Peyer's patch (tissue), 4 donors: ENCODE data around the gene HCST. TPM values are rescaled to one million over a fixed set of nuclear protein-coding genes. Genes with fewer than 3 reads are reported as not detected.

Source experiments
- DNase-seq, 3 donors: peaks; one replicate each; pipeline ENCODE4 v3.0.0-alpha.2; 2017 to 2019
- H3K27ac ChIP-seq, 4 donors: fragments of 200-600 bp; sonication (generic); one replicate each; pipeline ENCODE4 v1.5.1; 2016 to 2019
- H3K27me3 ChIP-seq, 2 donors: fragments of 200-600 bp; sonication (generic); one replicate each; pipeline ENCODE4 v1.5.1; 2019
- H3K36me3 ChIP-seq, 3 donors: fragments of 200-600 bp; sonication (generic); one replicate each; pipeline ENCODE4 v1.5.1; 2016 to 2019
- H3K4me1 ChIP-seq, 4 donors: fragments of 200-600 bp; sonication (generic); one replicate each; pipeline ENCODE4 v1.5.1; 2016 to 2019
- H3K4me3 ChIP-seq, 4 donors: fragments of 200-600 bp; sonication (generic); 1 replicate in 3 of 4; 2 replicates in 1 of 4; pipeline ENCODE4 v1.5.1; 2016 to 2019; ENCODE audit warnings: mild to moderate bottlenecking in 1 of 4
- H3K9me3 ChIP-seq, 4 donors: fragments of 200-600 bp; sonication (generic); one replicate each; pipeline ENCODE4 v1.5.1; 2016 to 2019; ENCODE audit warnings: mild to moderate bottlenecking in 1 of 4
- POLR2A ChIP-seq, 2 donors: fragments of 450-650 bp; IDR thresholded peaks; one replicate each; pipeline ENCODE4 v1.5.1; 2017; ENCODE audit warnings: antibody characterized with exemption in 2 of 2, mild to moderate bottlenecking in 2 of 2, moderate library complexity in 2 of 2
- total RNA-seq, 4 donors: library from RNA; depleted of rRNA; stranded (reverse); fragments of >200 nt; gene quantifications; one replicate each; pipeline ENCODE4 v1.1.0, GENCODE V29; 2016
- TF ChIP-seq, protein P1 (sequence below), 6 experiments: fragments of 450-650 bp in 4 of 6; fragments of 200-600 bp in 2 of 6; sonication (generic) in 1 of 6; IDR thresholded peaks; one replicate each; pipeline ENCODE4 v1.5.1; 2017 to 2019; ENCODE audit warnings: antibody characterized with exemption in 6 of 6, mild to moderate bottlenecking in 3 of 6, moderate library complexity in 1 of 6

Gene HCST
- total RNA-seq, 4 donors from 2014 or later: 9.7 TPM; not detected in 3

DNA sequence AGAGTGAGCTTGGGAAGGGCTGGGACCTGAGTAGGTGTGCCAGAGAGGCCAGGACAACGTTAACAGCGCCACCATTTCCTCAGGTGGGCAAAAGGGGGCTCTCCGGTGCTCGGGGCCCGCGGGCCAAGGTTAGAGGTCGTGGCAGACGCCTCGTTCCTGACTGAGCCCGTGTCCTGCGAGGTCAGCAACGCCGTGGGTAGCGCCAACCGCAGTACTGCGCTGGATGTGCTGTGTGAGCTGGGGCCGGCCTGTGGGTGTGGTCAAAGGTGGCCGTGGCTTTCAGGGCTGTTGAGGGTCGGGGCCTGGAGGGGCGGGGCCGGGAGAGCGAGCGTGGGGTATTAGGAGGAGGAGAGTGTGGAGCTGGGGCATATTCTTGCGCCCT is 41.9 kb upstream of the HCST start:
- H3K27ac ChIP-seq: no peak overlapping the region
- no peaks in the 10 kb centered on the region for H3K36me3 ChIP-seq
- peaks cover 0 to 21% of the 10 kb centered on the region in 2 donors for H3K27me3 ChIP-seq
- H3K4me3 ChIP-seq: no peak overlapping the region
- no peaks in the 10 kb centered on the region for H3K9me3 ChIP-seq
- no peak for DNase-seq
- peaks cover 0 to 14% (median 5%) of the 10 kb centered on the region in 4 donors for H3K4me1 ChIP-seq
- TF ChIP-seq, protein P1, sequence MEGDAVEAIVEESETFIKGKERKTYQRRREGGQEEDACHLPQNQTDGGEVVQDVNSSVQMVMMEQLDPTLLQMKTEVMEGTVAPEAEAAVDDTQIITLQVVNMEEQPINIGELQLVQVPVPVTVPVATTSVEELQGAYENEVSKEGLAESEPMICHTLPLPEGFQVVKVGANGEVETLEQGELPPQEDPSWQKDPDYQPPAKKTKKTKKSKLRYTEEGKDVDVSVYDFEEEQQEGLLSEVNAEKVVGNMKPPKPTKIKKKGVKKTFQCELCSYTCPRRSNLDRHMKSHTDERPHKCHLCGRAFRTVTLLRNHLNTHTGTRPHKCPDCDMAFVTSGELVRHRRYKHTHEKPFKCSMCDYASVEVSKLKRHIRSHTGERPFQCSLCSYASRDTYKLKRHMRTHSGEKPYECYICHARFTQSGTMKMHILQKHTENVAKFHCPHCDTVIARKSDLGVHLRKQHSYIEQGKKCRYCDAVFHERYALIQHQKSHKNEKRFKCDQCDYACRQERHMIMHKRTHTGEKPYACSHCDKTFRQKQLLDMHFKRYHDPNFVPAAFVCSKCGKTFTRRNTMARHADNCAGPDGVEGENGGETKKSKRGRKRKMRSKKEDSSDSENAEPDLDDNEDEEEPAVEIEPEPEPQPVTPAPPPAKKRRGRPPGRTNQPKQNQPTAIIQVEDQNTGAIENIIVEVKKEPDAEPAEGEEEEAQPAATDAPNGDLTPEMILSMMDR (IDR thresholded peaks at IDR 0.05): no peak
- no peak for TF ChIP-seq POLR2A (IDR thresholded peaks at IDR 0.05)

DNA sequence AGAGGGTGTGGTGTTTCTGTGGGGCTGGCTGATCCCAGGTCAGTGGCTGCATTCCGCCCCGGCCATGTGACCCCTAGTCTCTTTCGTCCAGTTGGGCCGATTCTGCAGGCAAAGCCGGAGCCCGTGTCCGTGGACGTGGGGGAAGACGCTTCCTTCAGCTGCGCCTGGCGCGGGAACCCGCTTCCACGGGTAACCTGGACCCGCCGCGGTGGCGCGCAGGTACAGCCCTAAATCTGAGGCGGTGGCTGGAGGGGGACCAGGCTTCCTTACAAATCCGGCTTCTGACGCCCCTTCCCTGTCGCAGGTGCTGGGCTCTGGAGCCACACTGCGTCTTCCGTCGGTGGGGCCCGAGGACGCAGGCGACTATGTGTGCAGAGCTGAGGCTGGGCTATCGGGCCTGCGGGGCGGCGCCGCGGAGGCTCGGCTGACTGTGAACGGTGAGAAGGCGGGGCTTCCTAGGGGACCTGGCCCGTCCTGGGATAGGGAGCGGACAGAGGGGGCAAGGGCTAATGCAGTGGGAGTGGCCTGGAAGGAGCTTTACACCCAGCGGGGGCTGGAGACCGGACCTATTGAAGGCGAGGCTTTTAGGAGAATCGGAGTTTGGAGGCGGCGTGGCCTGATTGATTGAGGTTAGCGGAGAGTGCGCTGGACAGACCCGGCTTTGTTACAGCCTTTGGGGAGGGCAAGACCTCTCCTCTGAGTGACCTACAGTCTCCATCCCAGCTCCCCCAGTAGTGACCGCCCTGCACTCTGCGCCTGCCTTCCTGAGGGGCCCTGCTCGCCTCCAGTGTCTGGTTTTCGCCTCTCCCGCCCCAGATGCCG is 41.3 kb upstream of the HCST start:
- no peaks in the 10 kb centered on the region for H3K36me3 ChIP-seq
- H3K4me1 ChIP-seq: peaks cover 0 to 12% (median 5%) of the 10 kb centered on the region in 4 donors
- H3K4me3 ChIP-seq: no peak overlapping the region
- peaks cover 0 to 19% of the 10 kb centered on the region in 2 donors for H3K27me3 ChIP-seq
- DNase-seq: no peak
- TF ChIP-seq, protein P1 (IDR thresholded peaks at IDR 0.05): no peak
- TF ChIP-seq POLR2A (IDR thresholded peaks at IDR 0.05): no peak
- no peak overlapping the region for H3K27ac ChIP-seq
- H3K9me3 ChIP-seq: no peaks in the 10 kb centered on the region

DNA sequence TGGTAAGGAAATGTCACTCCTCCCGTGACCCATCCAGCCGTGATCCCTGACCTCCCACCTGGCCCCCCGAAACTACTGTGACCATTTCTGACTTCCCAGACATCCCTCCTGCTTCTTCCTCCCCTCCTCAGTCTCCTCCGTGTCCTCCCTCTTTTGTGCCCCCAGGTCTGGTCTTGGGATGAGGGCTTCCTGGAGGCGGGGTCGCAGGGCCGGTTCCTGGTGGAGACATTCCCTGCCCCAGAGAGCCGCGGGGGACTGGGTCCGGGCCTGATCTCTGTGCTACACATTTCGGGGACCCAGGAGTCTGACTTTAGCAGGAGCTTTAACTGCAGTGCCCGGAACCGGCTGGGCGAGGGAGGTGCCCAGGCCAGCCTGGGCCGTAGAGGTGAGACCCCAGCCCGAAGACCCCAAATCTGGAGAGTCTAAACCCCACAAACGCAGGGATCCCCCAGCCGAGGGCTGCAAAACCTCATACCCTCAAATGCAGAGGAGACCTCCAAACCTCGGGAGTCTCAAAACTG is 40.6 kb upstream of the HCST start:
- peaks cover 0 to 6% (median 3%) of the 10 kb centered on the region in 4 donors for H3K4me1 ChIP-seq
- no peak for DNase-seq
- no peak for TF ChIP-seq POLR2A (IDR thresholded peaks at IDR 0.05)
- H3K9me3 ChIP-seq: no peaks in the 10 kb centered on the region
- H3K27ac ChIP-seq: no peak overlapping the region
- H3K27me3 ChIP-seq: peaks cover 0 to 15% of the 10 kb centered on the region in 2 donors
- H3K36me3 ChIP-seq: no peaks in the 10 kb centered on the region
- no peak overlapping the region for H3K4me3 ChIP-seq

- DNase-seq: no peak
- H3K36me3 ChIP-seq: no peaks in the 10 kb centered on the region
- peaks cover 0 to 15% of the 10 kb centered on the region in 2 donors for H3K27me3 ChIP-seq
- H3K4me3 ChIP-seq: no peak overlapping the region
- no peaks in the 10 kb centered on the region for H3K4me1 ChIP-seq
- no peak overlapping the region for H3K27ac ChIP-seq
- no peaks in the 10 kb centered on the region for H3K9me3 ChIP-seq
- TF ChIP-seq POLR2A (IDR thresholded peaks at IDR 0.05): no peak
- TF ChIP-seq, protein P1 (IDR thresholded peaks at IDR 0.05): no peak
These were observed 39.8 kb upstream of the HCST start for GRCh38 chr19:35862528-35862927.

GRCh38 chr19:35863018-35863417 is 39.3 kb upstream of the HCST start:
- TF ChIP-seq, protein P1 (IDR thresholded peaks at IDR 0.05): no peak
- no peak for TF ChIP-seq POLR2A (IDR thresholded peaks at IDR 0.05)
- H3K4me3 ChIP-seq: no peak overlapping the region
- no peaks in the 10 kb centered on the region for H3K9me3 ChIP-seq
- DNase-seq: no peak
- peaks cover 0 to under 1% (median 0%) of the 10 kb centered on the region in 4 donors for H3K4me1 ChIP-seq
- no peak overlapping the region for H3K27ac ChIP-seq
- peaks cover 0 to 15% of the 10 kb centered on the region in 2 donors for H3K27me3 ChIP-seq
- H3K36me3 ChIP-seq: no peaks in the 10 kb centered on the region

GRCh38 chr19:35868172-35868822 is 34.0 kb upstream of the HCST start, which contains the start of gene APLP1:
Gene APLP1, plus strand, starts transcription at chr19:35868574. Its CDS starts 63 bp downstream, at chr19:35868637.
- Histone ChIP-seq H3K36me3 (no peaks in the 10 kb centered on the region), H3K27me3 (no peaks in the 10 kb centered on the region), H3K9me3 (no peaks in the 10 kb centered on the region), H3K4me3 (peak within 1 kb of the TSS; percentile 20 to 56 (median 55)), H3K4me1 (peaks cover 0 to 20% (median 18%) of the 10 kb centered on the region in 4 donors), H3K27ac (no peak within 1 kb of the TSS)
- TF ChIP-seq, protein P1 (IDR thresholded peaks at IDR 0.05): no peak
- no peak for TF ChIP-seq POLR2A (IDR thresholded peaks at IDR 0.05)
- DNase-seq: peak; percentile 43 to 77 (median 75)
